Activated effector memory CD4-positive, alpha-beta T cell treated with anti-CD3 and anti-CD28 coated beads, Interleukin-2, amount 50 U/mL, for 16 hours (primary cell): ENCODE measurements around the gene FAM83G.
"Not testable (repeated sequence)": the region's sequence is repeated elsewhere in the genome, so short reads cannot be mapped to it uniquely, and the experiment has no call there.

Experiments
- DNase-seq: peaks from one replicate; pipeline ENCODE4 v3.0.0-alpha.2; 2020

Gene FAM83G

DNA sequence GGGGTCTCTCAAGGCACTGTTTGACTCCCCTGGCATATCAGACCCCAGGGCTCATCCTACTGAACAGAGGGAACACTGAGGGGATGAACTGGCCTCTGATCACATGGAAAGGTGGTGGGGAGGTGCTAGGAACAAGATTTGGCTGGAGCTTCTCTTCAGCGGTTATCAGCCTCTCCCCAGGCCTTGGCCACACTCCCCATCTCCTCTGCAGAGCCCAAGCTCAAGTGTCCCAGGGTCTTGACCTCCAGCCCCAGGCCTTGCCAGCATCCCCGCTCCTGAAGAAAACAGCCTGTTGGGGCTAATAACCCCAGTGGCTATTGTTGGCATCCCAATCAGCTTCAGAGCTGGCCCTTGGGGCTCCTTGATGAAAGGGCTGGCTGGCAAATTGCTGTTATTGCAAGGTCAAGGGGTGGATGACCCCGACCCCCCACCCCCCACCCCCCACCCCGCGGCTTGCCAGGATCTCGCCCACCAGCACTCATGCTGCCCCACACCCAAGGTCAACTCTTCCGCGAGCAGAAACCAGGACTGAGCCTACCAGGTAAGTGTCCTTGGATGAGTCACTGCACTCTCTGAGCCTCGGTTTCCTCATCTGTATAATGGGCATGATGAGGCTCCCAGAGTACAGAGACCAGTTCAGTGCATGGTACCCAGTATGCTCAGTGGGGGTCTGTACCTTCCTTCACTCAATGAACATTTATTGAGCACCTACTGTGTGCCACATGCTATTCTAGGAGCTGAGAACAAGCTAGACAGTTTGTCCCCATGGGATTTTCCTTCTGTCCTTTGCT is 18.8 kb upstream of the FAM83G start:
- no peak for DNase-seq

DNA sequence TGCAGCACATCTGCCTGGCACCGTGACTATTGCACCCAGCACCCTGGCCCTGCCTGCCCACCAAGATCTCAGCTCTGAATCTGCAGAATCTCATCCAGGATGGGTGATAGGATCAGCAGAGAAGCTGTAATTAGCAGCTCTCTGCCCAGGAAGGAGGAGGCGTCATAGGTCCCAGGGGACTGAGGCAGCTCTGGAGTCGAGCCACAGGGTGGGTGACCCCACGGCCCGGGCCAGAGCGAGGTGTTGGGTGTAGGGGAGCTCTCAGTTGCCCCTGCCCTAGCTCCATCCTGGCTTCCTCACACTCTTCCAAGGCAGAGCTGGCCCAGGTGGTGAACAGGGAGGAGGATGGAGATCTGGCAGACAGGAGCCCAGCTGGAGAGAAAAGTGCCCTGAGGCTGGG is 18.2 kb upstream of the FAM83G start:
- DNase-seq, result no peak

DNA sequence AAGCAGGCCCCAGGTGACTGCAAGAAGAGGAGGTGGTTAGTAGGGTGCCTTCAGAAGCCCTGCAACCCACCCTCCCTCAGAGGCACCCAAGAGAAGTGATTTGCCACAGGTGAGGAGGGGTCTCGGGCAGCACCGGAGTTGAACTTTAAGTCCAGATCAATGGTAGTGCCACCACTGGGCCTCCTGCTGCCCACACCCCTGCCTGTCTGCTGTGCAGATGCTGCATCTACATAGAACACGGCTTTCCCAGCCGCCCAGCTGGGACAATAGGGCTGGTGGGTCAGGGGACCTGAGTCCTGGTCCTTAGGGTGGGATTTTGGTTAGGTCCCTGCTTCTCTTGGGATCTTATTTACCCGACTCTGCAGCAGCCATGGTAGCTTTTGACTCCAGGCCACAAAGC is 17.6 kb upstream of the FAM83G start:
- DNase-seq, result no peak

DNA sequence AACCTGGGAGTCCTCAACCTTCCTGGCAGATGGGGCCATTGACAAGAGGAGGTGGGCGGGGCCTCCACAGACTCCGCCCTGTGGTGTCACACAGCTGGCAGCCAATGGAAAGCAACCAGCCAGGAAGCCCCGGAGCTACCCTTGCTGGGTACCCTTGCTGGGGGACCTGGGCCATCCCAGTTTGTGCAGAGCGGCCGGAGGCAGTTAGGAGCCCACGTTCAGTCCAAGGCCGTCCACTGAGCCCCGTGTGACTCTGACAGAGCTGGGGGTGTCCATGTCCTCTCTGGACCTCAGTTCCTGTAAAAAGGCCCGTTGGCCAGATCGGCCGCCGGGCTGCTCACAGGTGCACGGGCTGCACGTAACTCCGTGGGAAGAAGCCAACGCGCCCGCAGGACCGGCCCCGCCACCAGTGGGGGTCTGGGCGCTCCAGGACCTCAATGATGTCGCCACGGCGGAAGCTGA is 17.1 kb upstream of the FAM83G start:
- peak; percentile 77 for DNase-seq

DNA sequence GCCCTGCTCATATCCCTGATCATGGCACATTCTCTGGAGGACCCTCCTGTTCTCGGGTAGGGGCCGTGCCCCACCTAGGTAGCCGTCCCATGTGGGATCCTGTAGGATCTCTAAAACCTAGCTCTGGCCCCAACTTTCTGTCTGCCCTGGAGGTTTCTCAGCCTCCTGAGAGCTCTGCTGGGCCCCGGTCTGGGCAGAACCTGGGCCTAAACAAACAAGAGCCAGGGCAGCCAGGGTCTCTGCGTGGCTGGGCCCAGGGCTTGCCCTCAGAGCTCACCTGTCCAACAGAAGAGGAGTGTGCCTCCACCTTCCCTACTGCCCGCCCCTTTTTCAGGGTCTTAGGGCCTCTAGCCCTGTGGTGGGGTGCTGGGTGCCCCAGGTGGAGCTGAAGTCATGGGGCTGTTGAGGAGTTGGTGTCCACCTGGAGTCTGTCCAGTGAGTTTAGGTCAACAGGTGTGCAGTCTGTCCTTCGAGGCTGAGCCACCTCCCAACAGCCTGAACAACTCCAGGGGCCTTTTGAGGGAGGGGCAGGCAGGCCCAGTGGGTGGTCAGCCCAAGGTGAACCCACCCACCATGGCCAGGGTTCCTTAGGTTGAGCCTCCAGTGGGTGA is 16.6 kb upstream of the FAM83G start:
- DNase-seq, result not testable (repeated sequence)

DNA sequence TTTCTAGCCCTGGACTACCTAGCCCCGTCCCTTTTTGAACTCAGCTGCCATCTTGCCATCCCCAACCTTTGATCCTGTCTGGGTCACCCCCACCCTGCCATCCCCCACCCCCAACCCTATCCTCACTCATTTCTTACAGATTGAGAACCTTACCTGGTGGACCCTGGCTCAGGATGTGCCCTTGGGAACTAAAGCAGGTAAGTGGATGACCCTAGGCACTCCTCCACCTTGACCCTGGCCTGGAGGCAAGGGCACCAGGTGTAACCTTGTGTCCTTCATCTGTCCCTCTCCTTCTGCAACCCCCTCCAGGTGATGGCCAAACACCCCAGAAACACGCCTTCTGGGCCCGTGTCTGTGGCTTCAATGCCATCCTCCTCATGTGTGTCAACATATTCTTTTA is 15.5 kb upstream of the FAM83G start:
- no peak for DNase-seq

DNA sequence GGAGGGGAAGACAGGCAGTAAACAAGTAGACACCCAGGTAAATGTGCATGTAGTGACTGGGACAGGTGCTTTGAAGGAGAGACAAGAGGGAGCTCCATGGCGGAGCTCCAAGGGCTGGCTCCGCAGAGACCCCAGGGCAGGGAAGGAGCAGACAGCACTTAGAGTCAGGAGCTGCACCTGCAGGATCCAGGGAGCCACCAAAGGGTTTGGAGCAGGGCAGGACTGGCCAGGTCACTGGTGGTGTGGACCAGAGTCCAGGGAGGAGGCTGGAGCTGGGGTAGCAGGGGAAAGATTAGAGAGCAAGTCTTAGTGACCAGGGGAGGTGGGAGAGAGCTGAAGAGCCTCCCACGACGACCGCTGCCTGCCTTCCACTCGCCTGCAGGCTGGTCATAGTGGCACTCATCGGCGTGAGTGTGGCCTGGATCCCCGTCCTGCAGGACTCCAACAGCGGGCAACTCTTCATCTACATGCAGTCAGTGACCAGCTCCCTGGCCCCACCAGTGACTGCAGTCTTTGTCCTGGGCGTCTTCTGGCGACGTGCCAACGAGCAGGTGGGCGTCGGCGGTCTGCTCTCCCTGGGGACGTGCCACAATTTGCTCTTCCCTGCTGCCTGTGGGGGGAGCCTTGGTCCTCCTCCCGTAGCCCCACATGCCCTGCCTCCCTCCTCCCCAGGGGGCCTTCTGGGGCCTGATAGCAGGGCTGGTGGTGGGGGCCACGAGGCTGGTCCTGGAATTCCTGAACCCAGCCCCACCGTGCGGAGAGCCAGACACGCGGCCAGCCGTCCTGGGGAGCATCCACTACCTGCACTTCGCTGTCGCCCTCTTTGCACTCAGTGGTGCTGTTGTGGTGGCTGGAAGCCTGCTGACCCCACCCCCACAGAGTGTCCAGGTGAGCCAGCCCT is 14.7 kb upstream of the FAM83G start:
- no peak for DNase-seq

DNA sequence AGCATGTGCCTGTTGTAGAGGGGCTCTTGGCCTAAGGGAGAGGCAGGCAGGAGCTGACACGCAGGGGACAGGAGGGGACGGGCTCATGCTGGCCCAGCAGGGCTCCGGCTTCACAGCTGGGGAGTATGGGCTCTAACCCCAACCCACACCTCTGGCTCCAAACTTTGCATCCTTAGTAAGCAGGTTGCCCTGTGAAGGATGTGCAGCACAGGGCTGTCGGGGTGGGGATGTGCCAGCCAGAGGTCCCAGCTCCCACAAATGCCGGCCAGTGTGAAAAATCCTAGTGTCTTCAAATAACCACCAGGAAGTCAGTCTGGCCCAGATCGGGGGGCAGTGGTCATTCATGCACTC is 14.0 kb upstream of the FAM83G start:
- no peak for DNase-seq

DNA sequence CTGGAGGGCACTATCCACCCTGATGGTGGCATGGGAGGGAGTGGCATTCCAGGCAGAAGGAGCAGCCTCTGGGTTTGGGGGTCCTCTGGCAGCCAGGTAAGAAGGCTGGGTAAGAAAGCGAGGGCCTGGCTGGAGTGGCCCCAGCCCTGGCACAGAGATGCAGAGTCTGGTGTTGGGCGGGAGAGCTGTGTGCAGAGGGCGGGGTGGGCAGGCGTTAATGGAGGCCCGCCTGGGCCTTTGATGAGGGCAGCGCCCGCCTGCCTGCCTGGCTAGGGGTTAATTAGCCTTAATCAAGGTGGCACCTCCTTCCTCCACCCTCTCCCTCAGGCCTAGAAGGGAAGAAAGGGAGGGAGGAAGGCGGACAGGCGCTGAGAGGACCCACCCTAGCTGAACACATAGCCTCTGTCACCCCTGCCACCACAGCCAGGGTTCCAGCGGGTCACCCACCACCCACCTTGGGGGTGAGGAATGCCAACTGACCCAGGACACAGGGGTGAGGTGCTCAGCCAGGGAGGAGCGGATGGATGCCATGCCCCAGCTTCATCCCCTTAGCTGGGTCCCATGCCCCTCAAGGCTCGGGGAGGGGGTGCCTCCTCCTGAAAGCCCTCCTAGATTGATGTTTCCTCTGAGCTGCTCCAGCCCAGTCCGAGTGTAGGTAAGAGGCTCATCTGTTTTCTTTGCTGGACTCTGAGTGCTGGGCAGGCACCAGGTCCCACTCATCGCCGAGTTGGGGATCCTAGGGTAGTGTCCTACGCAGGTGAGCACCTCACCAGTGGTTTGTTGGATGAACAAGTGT is 13.4 kb upstream of the FAM83G start:
- no peak for DNase-seq

DNA sequence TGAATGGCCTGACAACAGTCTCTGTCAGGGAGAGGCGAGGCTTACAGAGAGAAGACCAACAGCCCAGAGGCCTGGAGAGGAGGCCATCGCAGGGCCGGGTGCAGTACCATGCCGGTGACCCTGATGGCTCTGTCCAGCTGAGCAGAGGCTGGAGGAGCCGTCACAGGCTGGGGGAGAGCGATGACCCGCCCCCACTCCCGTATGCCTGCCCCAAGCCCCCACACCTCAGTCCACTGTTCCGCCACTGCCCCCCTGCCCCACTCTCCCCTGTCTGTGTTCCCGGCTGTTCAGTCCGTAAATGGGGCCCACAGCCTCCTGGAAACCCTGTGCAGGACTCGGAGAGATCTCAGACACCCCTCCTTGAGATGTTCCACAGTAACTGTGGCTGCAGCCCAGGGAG is 12.8 kb upstream of the FAM83G start:
- DNase-seq, result no peak

DNA sequence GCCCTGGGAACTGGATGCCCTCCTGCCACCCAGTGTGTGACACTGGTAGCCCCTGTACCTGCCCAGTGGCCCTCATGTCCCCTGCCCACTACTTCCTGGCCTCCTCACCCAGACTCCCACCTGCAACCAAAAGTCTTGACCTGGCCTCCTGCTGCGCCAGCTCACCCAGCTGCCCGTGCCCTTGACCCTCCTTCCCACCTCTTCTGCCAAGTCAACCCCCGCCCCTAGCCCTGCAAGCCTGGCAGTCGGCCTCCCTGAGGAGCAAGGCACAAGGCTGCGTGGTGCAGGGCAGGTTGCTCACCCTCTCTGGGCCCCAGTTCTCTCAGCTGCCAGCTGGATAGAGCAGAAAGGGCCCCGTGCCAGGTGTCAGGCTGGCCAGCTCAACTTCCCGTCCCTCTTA is 12.3 kb upstream of the FAM83G start:
- DNase-seq, result no peak

DNA sequence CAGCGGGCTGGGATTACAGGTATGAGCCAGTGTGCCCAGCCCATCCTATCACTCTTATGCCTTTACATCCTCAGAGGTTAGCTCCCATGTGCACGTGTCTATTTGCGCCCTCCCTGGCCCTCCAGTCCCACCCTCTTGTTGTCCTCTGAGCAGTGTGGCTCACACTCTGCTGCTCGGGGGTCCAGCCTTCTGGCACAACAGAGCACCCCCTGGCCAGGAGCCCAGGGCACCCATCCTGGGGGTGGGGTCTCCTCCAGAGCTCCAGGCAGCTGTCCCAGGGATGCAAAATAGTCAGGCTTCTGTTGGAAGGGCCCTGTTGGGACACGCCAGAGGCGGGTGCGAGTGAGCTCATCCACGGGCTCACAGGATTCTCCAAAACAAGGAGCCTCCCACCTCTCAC is 11.7 kb upstream of the FAM83G start:
- DNase-seq, result no peak

DNA sequence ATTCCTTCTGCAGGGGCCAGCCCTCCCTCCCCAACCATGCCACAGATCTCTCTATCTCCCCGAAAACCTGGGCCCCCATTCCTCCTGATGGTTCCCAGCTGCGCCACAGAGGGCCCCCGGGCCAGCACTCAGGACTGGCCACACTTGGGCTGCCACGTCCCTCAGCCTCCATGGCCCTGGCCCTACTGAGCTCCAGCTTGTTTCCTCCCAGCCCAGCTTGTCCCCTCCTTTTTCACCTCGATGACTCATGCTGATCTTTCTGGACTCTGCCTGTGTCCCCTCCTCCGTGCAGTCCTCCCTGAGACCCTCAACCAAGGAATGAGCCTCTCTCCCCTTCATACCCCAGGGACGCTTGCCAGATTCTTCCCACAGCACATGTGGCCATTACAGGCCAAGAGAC is 10.9 kb upstream of the FAM83G start:
- no peak for DNase-seq

DNA sequence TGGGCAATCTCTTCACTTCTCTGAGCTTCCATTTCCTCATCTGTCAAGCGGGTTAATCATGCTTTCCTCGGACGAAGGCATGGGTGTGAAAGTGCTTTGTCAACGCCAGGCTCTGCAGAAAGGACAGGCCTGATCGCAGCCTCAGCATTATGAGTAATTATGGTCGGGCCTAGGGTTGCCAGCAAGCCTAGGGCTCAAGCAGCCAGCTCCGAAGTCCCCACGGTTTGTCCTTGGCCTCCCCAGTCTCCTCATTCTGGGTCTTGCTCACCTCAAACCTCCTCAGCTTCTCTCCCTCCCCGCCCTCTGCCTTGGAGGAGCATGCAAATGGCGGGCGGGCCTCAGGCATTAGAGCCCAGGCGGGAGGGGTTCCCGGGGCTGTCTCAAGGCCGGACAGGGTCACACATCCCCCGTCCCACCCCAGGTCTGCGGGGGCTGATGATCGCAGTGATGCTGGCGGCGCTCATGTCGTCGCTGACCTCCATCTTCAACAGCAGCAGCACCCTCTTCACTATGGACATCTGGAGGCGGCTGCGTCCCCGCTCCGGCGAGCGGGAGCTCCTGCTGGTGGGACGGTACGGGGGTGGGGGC is 10.2 kb upstream of the FAM83G start:
- DNase-seq, result no peak

DNA sequence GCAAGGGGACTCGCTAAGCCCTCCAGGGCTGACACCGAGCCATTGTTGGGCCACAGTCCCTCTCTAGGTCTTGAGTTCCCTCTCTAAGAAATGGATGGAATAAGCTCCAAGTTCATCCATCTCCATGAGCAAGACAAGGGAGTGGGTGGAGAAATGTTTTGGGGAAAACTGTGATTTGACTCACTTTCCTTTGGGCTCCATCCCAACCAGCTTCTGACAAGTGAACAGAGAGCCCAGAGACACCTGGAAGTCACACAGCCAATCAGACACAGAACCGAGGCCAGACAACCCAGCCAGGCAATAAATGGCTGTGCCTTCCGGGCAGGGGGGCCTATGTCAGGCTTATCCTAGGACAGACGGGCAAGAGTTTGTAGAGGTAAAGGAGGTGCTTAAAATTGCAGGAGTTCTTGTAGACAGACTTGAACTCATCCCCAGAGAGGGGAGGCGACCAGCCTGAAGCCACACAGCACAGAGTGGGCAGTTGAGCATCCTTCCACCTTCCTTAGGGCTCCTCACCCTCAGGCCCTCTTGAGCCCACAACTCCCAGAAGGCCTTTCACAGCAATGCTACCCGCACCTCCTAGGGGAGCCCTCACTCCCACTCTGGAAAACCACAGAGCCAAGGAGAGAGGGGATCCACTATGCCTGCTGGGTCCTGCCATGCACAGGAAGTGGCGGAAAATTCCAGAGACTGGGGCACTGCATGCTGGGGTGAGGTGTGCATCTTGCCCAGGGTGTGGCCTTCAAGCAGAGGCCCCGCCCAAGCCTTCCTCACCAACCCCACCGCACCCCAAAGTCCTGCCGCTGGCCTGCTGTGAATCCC is 9.5 kb upstream of the FAM83G start:
- DNase-seq, result no peak

DNA sequence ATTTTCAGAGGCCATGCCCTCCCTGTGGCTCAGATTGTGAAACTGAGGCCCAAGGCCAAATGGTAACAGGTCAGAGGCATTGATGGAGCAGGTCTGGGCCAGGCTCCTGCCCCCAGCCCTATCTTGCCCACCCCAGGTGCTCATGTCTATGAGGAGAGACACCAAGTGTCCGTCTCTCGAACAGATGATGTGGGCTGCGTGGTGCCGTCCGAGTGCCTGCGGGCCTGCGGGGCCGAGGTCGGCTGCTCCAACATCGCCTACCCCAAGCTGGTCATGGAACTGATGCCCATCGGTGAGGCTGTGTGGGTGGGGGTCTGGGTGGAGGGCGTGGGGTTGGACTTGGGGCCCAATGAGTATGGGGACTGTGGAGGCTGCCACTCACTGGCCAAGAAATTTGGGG is 8.7 kb upstream of the FAM83G start:
- no peak for DNase-seq

DNA sequence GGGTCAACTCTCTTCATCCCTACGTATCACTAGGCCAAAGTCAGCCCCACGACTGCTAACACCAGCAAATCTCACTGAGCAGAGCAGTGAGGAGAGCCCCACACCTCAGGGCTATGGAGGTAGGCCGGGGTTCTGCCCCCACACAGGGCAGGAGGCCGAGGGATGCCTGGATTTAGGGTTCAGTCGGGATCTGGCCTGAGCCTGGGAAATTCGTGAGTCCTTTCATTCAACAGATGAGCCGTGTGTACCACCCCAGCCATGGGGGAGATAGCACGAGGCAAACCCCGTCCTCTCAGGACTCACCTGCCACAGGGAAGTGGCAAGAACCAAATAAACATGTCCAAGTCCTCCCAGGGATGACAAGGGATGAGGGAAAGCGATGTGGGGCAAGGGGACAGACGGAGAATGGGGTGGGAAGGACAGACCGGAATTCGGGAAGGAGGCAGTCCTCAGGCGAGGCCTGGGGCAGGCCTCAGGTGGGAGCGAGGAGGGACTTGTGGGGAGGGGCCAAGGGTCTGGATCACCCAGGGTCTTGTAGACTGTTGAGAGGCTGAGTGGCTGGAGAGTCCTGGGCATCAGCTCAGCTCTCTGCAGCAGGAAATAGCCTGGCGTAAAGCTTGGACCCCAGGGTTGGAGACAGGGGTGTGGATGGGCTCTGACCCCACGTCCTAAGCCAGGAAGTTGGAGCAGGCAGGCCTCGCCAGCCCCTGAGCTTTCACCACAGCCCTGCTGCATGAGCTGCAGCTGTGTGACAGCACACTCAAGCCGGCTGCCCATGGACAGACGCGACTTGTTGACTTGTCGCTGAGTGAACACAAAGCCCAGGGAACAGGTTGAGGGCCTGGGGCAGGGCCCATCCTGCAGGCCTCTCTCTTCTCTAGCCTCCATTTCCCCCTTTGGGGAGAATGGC is 7.9 kb upstream of the FAM83G start:
- no peak for DNase-seq

DNA sequence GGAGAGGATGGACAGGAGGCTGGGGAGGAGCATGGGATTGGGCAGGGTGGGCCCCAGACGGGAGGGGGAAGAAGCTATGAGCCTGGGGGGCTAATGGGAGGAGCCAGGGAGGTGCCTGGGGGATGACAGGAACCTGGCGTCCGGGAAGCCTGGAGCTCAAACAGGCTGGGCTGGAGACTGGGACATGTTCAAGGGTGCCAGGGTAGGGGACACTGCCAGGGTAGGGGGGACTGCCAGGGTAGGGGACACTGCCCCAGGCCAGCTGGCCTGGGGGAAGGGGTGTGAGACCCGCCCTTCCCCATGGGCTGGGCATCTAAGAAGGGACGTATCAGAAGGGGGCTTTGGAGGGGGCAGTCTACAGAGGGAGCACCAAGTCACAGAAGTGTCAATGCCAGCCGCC is 7.0 kb upstream of the FAM83G start:
- no peak for DNase-seq

DNA sequence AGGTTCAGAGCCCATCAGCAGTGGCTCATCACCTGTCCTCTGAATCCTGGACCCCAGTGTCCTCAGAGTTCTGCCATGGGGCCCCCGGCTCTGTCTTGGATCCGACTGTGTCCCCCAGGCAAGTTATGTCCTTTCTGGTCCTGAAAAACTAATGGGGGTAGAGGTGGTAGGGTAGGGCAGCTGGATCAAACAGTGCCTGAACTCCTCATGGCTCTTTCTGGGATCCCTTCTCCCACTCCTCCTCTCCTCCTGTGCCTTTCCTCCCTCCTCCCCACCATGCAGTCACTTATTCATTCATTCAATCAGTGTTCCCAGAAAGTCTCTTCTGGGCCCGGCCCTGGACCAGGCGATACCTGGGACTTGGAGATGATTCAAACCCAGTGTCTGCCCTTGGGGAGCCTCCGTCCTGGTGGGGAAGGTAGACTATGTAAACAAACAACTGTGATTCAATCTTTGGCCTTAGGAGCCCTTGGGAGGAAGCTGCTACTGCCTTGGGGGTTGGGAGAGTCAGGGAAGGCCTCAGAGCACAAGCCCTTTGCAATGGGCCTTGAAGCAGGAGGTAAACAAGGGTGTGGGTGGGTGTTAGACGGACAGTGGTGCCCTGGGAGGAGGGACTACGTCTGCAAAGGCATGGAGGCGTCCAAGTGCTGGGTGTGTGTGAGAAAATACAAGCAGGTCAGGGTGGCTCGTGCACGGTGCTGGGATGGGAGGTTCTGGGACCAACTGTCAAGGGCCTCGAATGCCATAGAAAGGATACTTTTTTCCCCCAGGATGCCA is 6.4 kb upstream of the FAM83G start:
- DNase-seq, result no peak

DNA sequence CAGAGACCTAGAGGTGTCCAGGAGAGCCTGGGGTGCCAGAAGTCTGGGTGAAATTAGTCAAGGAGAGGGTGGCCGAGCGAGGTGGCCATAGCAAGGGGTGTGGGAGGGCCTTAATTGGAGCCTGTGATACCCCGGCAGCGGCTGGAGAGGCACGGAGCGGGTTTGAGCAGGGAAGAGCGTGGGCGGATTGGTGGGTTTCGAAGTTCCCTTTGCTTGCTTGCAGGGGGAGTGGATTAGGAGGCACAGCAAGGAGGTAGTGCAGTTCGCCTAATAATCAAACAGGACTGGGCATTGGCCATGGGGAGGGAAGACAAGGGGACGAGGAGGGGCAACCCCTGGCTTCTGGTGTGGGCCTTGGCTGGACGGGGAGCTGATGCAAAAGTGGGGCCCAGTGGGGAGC is 5.4 kb upstream of the FAM83G start:
- DNase-seq, result no peak
